Natural killer cell (primary cell): ENCODE measurements around the gene TSPAN31. TPM values are rescaled to one million over a fixed set of nuclear protein-coding genes. Genes with fewer than 3 reads are reported as not detected.

Experiments used
- ATAC-seq, 3 donors: fragments of 150-1000 bp in 2 of 3; fragments of 200-7000 bp in 1 of 3; cut with Tn5 transposase; 1 replicate in 1 of 3; 2 replicates in 2 of 3; pipeline ENCODE4 v1.10.0; 2021; ENCODE audit warnings: mild to moderate bottlenecking in 2 of 3, moderate library complexity in 2 of 3
- DNase-seq, 2 donors: peaks; one replicate each; pipeline versions ENCODE4 v3.0.0 to v3.0.0-alpha.2; 2013 to 2021; ENCODE audit warnings: mixed read lengths in 1 of 2
- H3K27ac ChIP-seq: one replicate; pipeline ENCODE4 v1.5.1; 2013; ENCODE audit warnings: mild to moderate bottlenecking, low read length
- H3K27me3 ChIP-seq: one replicate; pipeline ENCODE4 v1.6.1; 2013; ENCODE audit warnings: low read length; ENCODE audit not compliant: control insufficient read depth, insufficient read depth
- H3K36me3 ChIP-seq: one replicate; pipeline ENCODE4 v1.6.1; 2013; ENCODE audit warnings: low read length; ENCODE audit not compliant: control insufficient read depth, insufficient read depth
- H3K4me1 ChIP-seq: one replicate; pipeline ENCODE4 v1.6.1; 2013; ENCODE audit warnings: low read length; ENCODE audit not compliant: control insufficient read depth, insufficient read depth
- H3K4me3 ChIP-seq: one replicate; pipeline ENCODE4 v1.5.1; 2013; ENCODE audit warnings: low read length
- H3K9me3 ChIP-seq: one replicate; pipeline ENCODE4 v1.6.1; 2013; ENCODE audit warnings: low read length; ENCODE audit not compliant: control insufficient read depth, insufficient read depth
- H3K27ac Mint-ChIP-seq, 2 donors: one replicate each; pipeline ENCODE4 v1.8.0; 2022; ENCODE audit warnings: mild to moderate bottlenecking in 2 of 2, mixed read lengths in 2 of 2, moderate library complexity in 1 of 2
- H3K27me3 Mint-ChIP-seq, 2 donors: one replicate each; pipeline ENCODE4 v1.8.0; 2022; ENCODE audit warnings: low read depth in 2 of 2, mixed read lengths in 2 of 2
- H3K36me3 Mint-ChIP-seq: one replicate; pipeline ENCODE4 v1.8.0; 2022; ENCODE audit warnings: mixed read lengths
- H3K4me1 Mint-ChIP-seq, 2 donors: one replicate each; pipeline ENCODE4 v1.8.0; 2022; ENCODE audit warnings: mixed read lengths in 2 of 2
- H3K4me3 Mint-ChIP-seq: one replicate; pipeline ENCODE4 v1.8.0; 2022; ENCODE audit warnings: mild to moderate bottlenecking, moderate library complexity, mixed read lengths
- H3K9me3 Mint-ChIP-seq, 2 donors: one replicate each; pipeline ENCODE4 v1.8.0; 2022; ENCODE audit warnings: mixed read lengths in 2 of 2
- CTCF ChIP-seq: fragments of 200-600 bp; IDR thresholded peaks from one replicate; pipeline ENCODE4 v1.8.0; 2022; ENCODE audit warnings: antibody characterized with exemption
- WGBS: methylation state at CpG from one replicate; pipeline ENCODE4 v1.1.7; 2013; ENCODE audit warnings: missing lambda C conversion rate; ENCODE audit not compliant: insufficient coverage; 5-methylcytosine and 5-hydroxymethylcytosine counted together
- intact Hi-C: fragments of 100-400 bp; cut with micrococcal nuclease; formaldehyde crosslinking; loops from one replicate; pipeline ENCODE4 v1.14.2; 2022
- total RNA-seq, 4 donors: library from RNA; stranded (reverse); fragments of 120-200 nt in 1 of 4; gene quantifications; one replicate each; pipeline versions ENCODE4 v1.2.3 to v1.2.4, GENCODE V29; 2013 to 2022

The TSPAN31 gene
- total RNA-seq, 3 donors from 2014 or later (not counting 1 experiment from before 2014, with no cell fraction given): 18.3 to 27.0 (median 23.5) TPM

- Mint-ChIP-seq H3K4me1 (peaks cover 30 to 34% of the 10 kb centered on the region in 2 donors), H3K27ac (no peak overlapping the region), H3K9me3 (no peaks in the 10 kb centered on the region), H3K27me3 (peaks cover 40 to 44% of the 10 kb centered on the region in 2 donors), H3K36me3 (no peaks in the 10 kb centered on the region), H3K4me3 (peak overlapping the region; percentile 86)
- no peak for TF ChIP-seq CTCF
- WGBS: 85% methylated on average over 6 of the region's 6 CpGs
- DNase-seq (no peak), ATAC-seq (no peak)
- Histone ChIP-seq H3K4me1 (peaks cover 30% of the 10 kb centered on the region), H3K27me3 (peaks cover 41% of the 10 kb centered on the region), H3K27ac (no peak overlapping the region), H3K36me3 (no peaks in the 10 kb centered on the region), H3K4me3 (no peak overlapping the region), H3K9me3 (no peaks in the 10 kb centered on the region)
- intact Hi-C loops: no loop called here
Measured at GRCh38 chr12:57763881-57764661, 19.2 kb downstream of the TSPAN31 start.

- intact Hi-C loops: no loop called here
- H3K27me3 Mint-ChIP-seq: peaks cover 40 to 44% of the 10 kb centered on the region in 2 donors
- H3K9me3 ChIP-seq: no peaks in the 10 kb centered on the region
Measured at GRCh38 chr12:57764662-57765002, 19.8 kb downstream of the TSPAN31 start.

GRCh38 chr12:57765003-57765697 is 20.3 kb downstream of the TSPAN31 start:
- H3K27me3 Mint-ChIP-seq: peaks cover 40 to 44% of the 10 kb centered on the region in 2 donors
- H3K4me1 Mint-ChIP-seq: peaks cover 23 to 26% of the 10 kb centered on the region in 2 donors
- TF ChIP-seq CTCF: peak; percentile 30
- peak; percentile 47 to 72 for DNase-seq
- peak overlapping the region in 1 of 2 donors; percentile 74 for H3K27ac Mint-ChIP-seq
- no peaks in the 10 kb centered on the region for H3K36me3 ChIP-seq
- no peak overlapping the region for H3K27ac ChIP-seq
- H3K36me3 Mint-ChIP-seq: no peaks in the 10 kb centered on the region
- H3K4me3 Mint-ChIP-seq: peak overlapping the region; percentile 86
- H3K9me3 ChIP-seq: no peaks in the 10 kb centered on the region
- peak; percentile 69 to 75 (median 69) for ATAC-seq
- no peaks in the 10 kb centered on the region for H3K9me3 Mint-ChIP-seq
- H3K4me1 ChIP-seq: peaks cover 30% of the 10 kb centered on the region
- intact Hi-C loops: no loop called here
- peak overlapping the region; percentile 43 for H3K4me3 ChIP-seq
- 1% methylated on average over 60 of the region's 60 CpGs for WGBS
- H3K27me3 ChIP-seq: peaks cover 41% of the 10 kb centered on the region

More at GRCh38 chr12:57764662-57765002, 19.8 kb downstream of the TSPAN31 start:
- H3K27me3 ChIP-seq: peaks cover 41% of the 10 kb centered on the region
- H3K36me3 Mint-ChIP-seq: no peaks in the 10 kb centered on the region
- H3K36me3 ChIP-seq: no peaks in the 10 kb centered on the region
- H3K4me1 Mint-ChIP-seq: peaks cover 26 to 29% of the 10 kb centered on the region in 2 donors
- H3K27ac Mint-ChIP-seq: peak overlapping the region in 1 of 2 donors; percentile 74
- H3K9me3 Mint-ChIP-seq: no peaks in the 10 kb centered on the region
- 19% methylated on average over 17 of the region's 17 CpGs for WGBS
- H3K27ac ChIP-seq: no peak overlapping the region
- H3K4me1 ChIP-seq: peaks cover 30% of the 10 kb centered on the region
- DNase-seq: no peak
- peak overlapping the region; percentile 43 for H3K4me3 ChIP-seq
- no peak for TF ChIP-seq CTCF
- no peak for ATAC-seq
- H3K4me3 Mint-ChIP-seq: peak overlapping the region; percentile 86
